ENCODE results near the gene NUMB. TPM values are rescaled to one million over a fixed set of nuclear protein-coding genes. Genes with fewer than 3 reads are reported as not detected.

Gene NUMB
- total and polyA plus RNA-seq, 4 donors: 21.2 to 45.8 (median 26.1) TPM

DNA sequence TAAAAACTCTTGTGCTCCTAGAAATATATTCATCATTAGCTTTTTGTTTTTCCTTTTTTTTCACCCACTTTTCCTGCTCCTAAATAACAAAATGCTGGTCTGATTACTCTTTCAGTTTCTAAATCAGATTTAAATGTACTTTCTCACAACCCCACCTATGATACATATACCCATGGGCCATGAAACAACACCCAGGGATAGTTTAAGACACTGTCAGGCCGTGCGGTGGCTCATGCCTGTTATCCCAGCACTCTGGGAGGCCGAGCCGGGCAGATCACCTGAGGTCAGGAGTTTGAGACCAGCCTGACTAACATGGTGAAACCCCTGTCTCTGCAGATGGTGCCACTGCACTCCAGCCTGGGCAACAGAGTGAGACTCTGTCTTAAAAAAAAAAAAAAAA is 1.6 kb upstream of the NUMB start:
- Histone ChIP-seq H3K4me3 (ENCODE audit: low read depth in 1 of 3, low read length in 3 of 3) (no peak overlapping the region), H3K27me3 (ENCODE audit: control insufficient read depth in 4 of 4, insufficient read depth in 4 of 4, low read length in 3 of 4) (no peaks in the 10 kb centered on the region), H3K27ac (ENCODE audit: low read depth in 1 of 2, low read length in 2 of 2) (peak overlapping the region; percentile 21 to 55), H3K36me3 (ENCODE audit: control insufficient read depth in 4 of 4, insufficient read depth in 3 of 4, low read depth in 1 of 4, low read length in 3 of 4) (no peaks in the 10 kb centered on the region), H3K9me3 (ENCODE audit: control insufficient read depth in 4 of 4, low read length in 3 of 4) (no peaks in the 10 kb centered on the region), H3K9ac (ENCODE audit: low read depth in 1 of 2, low read length in 2 of 2) (no peak overlapping the region), H3K4me1 (ENCODE audit: control insufficient read depth in 4 of 4, insufficient read depth in 4 of 4, low read length in 3 of 4) (peaks cover 4 to 67% (median 61%) of the 10 kb centered on the region in 4 donors)
- no peak for DNase-seq (ENCODE audit: low spot score)
- 90% methylated on average over 4 of the region's 4 CpGs for WGBS
- TF ChIP-seq HNF4A (conservative IDR thresholded peaks at IDR 0.05) (no peak), SP1 (IDR thresholded peaks at IDR 0.05) (no peak), RXRA (IDR thresholded peaks at IDR 0.05) (no peak), HNF4G (IDR thresholded peaks at IDR 0.05) (no peak)
- TF ChIP-seq, protein P1, sequence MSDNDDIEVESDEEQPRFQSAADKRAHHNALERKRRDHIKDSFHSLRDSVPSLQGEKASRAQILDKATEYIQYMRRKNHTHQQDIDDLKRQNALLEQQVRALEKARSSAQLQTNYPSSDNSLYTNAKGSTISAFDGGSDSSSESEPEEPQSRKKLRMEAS (IDR thresholded peaks at IDR 0.05): no peak

- no peak for DNase-seq (ENCODE audit: low spot score)
- Histone ChIP-seq H3K4me3 (ENCODE audit: low read depth in 1 of 3, low read length in 3 of 3) (peak overlapping the region; percentile 96 to 97 (median 96)), H3K27me3 (ENCODE audit: control insufficient read depth in 4 of 4, insufficient read depth in 4 of 4, low read length in 3 of 4) (no peaks in the 10 kb centered on the region), H3K9ac (ENCODE audit: low read depth in 1 of 2, low read length in 2 of 2) (peak overlapping the region; percentile 31 to 93), H3K4me1 (ENCODE audit: control insufficient read depth in 4 of 4, insufficient read depth in 4 of 4, low read length in 3 of 4) (peaks cover 6 to 55% (median 53%) of the 10 kb centered on the region in 4 donors), H3K27ac (ENCODE audit: low read depth in 1 of 2, low read length in 2 of 2) (peak overlapping the region; percentile 90 to 96), H3K9me3 (ENCODE audit: control insufficient read depth in 4 of 4, low read length in 3 of 4) (no peaks in the 10 kb centered on the region), H3K36me3 (ENCODE audit: control insufficient read depth in 4 of 4, insufficient read depth in 3 of 4, low read depth in 1 of 4, low read length in 3 of 4) (no peaks in the 10 kb centered on the region)
- TF ChIP-seq, protein P1 (IDR thresholded peaks at IDR 0.05): no peak
- TF ChIP-seq EGR1 (IDR thresholded peaks at IDR 0.05; ENCODE audit: low read depth in 2 of 2) (no peak), GABPA (IDR thresholded peaks at IDR 0.05 in 1 of 2, conservative IDR thresholded peaks at IDR 0.05 in 1 of 2) (no peak), JUND (IDR thresholded peaks at IDR 0.05) (no peak), FOXA1 (IDR thresholded peaks at IDR 0.05) (no peak), NR2F2 (IDR thresholded peaks at IDR 0.05) (no peak), SP1 (IDR thresholded peaks at IDR 0.05) (no peak), FOXA2 (IDR thresholded peaks at IDR 0.05) (no peak), RAD21 (IDR thresholded peaks at IDR 0.05) (no peak)
- TF ChIP-seq, protein P2, sequence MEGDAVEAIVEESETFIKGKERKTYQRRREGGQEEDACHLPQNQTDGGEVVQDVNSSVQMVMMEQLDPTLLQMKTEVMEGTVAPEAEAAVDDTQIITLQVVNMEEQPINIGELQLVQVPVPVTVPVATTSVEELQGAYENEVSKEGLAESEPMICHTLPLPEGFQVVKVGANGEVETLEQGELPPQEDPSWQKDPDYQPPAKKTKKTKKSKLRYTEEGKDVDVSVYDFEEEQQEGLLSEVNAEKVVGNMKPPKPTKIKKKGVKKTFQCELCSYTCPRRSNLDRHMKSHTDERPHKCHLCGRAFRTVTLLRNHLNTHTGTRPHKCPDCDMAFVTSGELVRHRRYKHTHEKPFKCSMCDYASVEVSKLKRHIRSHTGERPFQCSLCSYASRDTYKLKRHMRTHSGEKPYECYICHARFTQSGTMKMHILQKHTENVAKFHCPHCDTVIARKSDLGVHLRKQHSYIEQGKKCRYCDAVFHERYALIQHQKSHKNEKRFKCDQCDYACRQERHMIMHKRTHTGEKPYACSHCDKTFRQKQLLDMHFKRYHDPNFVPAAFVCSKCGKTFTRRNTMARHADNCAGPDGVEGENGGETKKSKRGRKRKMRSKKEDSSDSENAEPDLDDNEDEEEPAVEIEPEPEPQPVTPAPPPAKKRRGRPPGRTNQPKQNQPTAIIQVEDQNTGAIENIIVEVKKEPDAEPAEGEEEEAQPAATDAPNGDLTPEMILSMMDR (IDR thresholded peaks at IDR 0.05; ENCODE audit: low read depth, low read length, missing input control): no peak
- TF ChIP-seq, protein P3, sequence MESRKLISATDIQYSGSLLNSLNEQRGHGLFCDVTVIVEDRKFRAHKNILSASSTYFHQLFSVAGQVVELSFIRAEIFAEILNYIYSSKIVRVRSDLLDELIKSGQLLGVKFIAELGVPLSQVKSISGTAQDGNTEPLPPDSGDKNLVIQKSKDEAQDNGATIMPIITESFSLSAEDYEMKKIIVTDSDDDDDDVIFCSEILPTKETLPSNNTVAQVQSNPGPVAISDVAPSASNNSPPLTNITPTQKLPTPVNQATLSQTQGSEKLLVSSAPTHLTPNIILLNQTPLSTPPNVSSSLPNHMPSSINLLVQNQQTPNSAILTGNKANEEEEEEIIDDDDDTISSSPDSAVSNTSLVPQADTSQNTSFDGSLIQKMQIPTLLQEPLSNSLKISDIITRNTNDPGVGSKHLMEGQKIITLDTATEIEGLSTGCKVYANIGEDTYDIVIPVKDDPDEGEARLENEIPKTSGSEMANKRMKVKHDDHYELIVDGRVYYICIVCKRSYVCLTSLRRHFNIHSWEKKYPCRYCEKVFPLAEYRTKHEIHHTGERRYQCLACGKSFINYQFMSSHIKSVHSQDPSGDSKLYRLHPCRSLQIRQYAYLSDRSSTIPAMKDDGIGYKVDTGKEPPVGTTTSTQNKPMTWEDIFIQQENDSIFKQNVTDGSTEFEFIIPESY (IDR thresholded peaks at IDR 0.05): no peak
- 1% methylated on average over 14 of the region's 14 CpGs for WGBS
Observed at GRCh38 chr14:73457924-73458182, 493 bp downstream of the NUMB start.
